Left forelimb (tissue), 1 donor: ENCODE results near the gene DOC2B.
"Not testable (repeated sequence)": the region's sequence is repeated elsewhere in the genome, so short reads cannot be mapped to it uniquely, and the experiment has no call there.

Experiments
- DNase-seq: peaks from one replicate; pipeline ENCODE4 v3.0.0-alpha.2; 2018; ENCODE audit warnings: low spot score

Gene DOC2B

GRCh38 chr17:189444-189843, 8.0 kb upstream of the DOC2B start:
- no peak for DNase-seq

GRCh38 chr17:187130-187529, 5.7 kb upstream of the DOC2B start:
- DNase-seq: no peak

GRCh38 chr17:185445-186138, 4.1 kb upstream of the DOC2B start:
- DNase-seq: no peak

- DNase-seq: no peak
Measured at GRCh38 chr17:183021-183420, 1.6 kb upstream of the DOC2B start.

- DNase-seq: no peak
Measured at GRCh38 chr17:182050-182751, 751 bp upstream of the DOC2B start.

- DNase-seq: no peak
Measured at GRCh38 chr17:180381-181244, 837 bp downstream of the DOC2B start.

- no peak for DNase-seq
Measured at GRCh38 chr17:179781-180380, 1.6 kb downstream of the DOC2B start.

- no peak for DNase-seq
Measured at GRCh38 chr17:179066-179432, 2.4 kb downstream of the DOC2B start.

GRCh38 chr17:178292-179065, 3.0 kb downstream of the DOC2B start:
- DNase-seq: no peak

- no peak for DNase-seq
Measured at GRCh38 chr17:177762-178161, 3.7 kb downstream of the DOC2B start.

GRCh38 chr17:177155-177554, 4.3 kb downstream of the DOC2B start:
- DNase-seq: no peak

GRCh38 chr17:173166-173911, 8.1 kb downstream of the DOC2B start:
- DNase-seq: no peak

- no peak for DNase-seq
Measured at GRCh38 chr17:172401-172800, 9.0 kb downstream of the DOC2B start.

GRCh38 chr17:171871-172270, 9.6 kb downstream of the DOC2B start:
- DNase-seq: no peak

- DNase-seq: no peak
Measured at GRCh38 chr17:170130-170670, 11.2 kb downstream of the DOC2B start.

GRCh38 chr17:168614-169013, 12.8 kb downstream of the DOC2B start:
- not testable (repeated sequence) for DNase-seq

GRCh38 chr17:165939-166338, 15.5 kb downstream of the DOC2B start:
- DNase-seq: no peak

- peak; percentile 82 for DNase-seq
Measured at GRCh38 chr17:164303-165235, 16.9 kb downstream of the DOC2B start.

- no peak for DNase-seq
Measured at GRCh38 chr17:163514-164098, 17.8 kb downstream of the DOC2B start.
